Measurements from ENCODE around the gene OCA2. TPM values are rescaled to one million over a fixed set of nuclear protein-coding genes. Genes with fewer than 3 reads are reported as not detected.
"Not testable (repeated sequence)": the region's sequence is repeated elsewhere in the genome, so short reads cannot be mapped to it uniquely, and the experiment has no call there.

The OCA2 gene
- total and polyA plus RNA-seq, 7 donors = 0.36 to 0.41 TPM; not detected in 5

GRCh38 chr15:27850981-27851857, 247.9 kb downstream of the OCA2 start:
- intact Hi-C loops (cut with DNase I) = no loop called here
- Histone ChIP-seq H3K27ac (no peak overlapping the region), H3K4me1 (no peaks in the 10 kb centered on the region), H3K9me3 (peaks cover 0 to 7% (median 0%) of the 10 kb centered on the region in 4 donors), H3K27me3 (no peaks in the 10 kb centered on the region), H3K4me3 (no peak overlapping the region), H3K36me3 (no peaks in the 10 kb centered on the region)
- no peak for DNase-seq
- 83 to 92% methylated on average over 17 of the region's 17 CpGs for WGBS, 2 donors
- TF ChIP-seq CTCF (IDR thresholded peaks at IDR 0.05) (no peak), POLR2AphosphoS5 (IDR thresholded peaks at IDR 0.05) (no peak), EP300 (IDR thresholded peaks at IDR 0.05) (no peak), POLR2A (IDR thresholded peaks at IDR 0.05) (no peak)

- 71 to 83% methylated on average over 5 of the region's 5 CpGs for WGBS, 2 donors
- Histone ChIP-seq H3K36me3 (no peaks in the 10 kb centered on the region), H3K4me1 (no peaks in the 10 kb centered on the region), H3K27me3 (no peaks in the 10 kb centered on the region), H3K4me3 (no peak overlapping the region), H3K9me3 (peaks cover 0 to 7% (median 0%) of the 10 kb centered on the region in 4 donors), H3K27ac (no peak overlapping the region)
- intact Hi-C loops (cut with DNase I) = no loop called here
- TF ChIP-seq POLR2A (IDR thresholded peaks at IDR 0.05) (no peak), POLR2AphosphoS5 (IDR thresholded peaks at IDR 0.05) (no peak), CTCF (IDR thresholded peaks at IDR 0.05) (no peak), EP300 (IDR thresholded peaks at IDR 0.05) (no peak)
- no peak for DNase-seq
These were observed 249.1 kb downstream of the OCA2 start for GRCh38 chr15:27850050-27850449.

- 63 to 78% methylated on average over 5 of the region's 5 CpGs for WGBS, 2 donors
- H3K9me3 ChIP-seq; intact Hi-C loops (cut with DNase I); DNase-seq; H3K4me1 ChIP-seq; H3K27me3 ChIP-seq; H3K27ac ChIP-seq; H3K4me3 ChIP-seq; H3K36me3 ChIP-seq: not testable (repeated sequence)
These were observed 250.2 kb downstream of the OCA2 start for GRCh38 chr15:27848936-27849335.

- H3K9me3 ChIP-seq = peaks cover 0 to 7% (median 0%) of the 10 kb centered on the region in 4 donors
- H3K27me3 ChIP-seq = no peaks in the 10 kb centered on the region
- H3K36me3 ChIP-seq = no peaks in the 10 kb centered on the region
- intact Hi-C loops (cut with DNase I) = no loop called here
- H3K4me1 ChIP-seq = no peaks in the 10 kb centered on the region
- 77 to 88% methylated on average over 15 of the region's 15 CpGs for WGBS, 2 donors
- no peak overlapping the region for H3K27ac ChIP-seq
- no peak for TF ChIP-seq CTCF (IDR thresholded peaks at IDR 0.05)
- no peak for TF ChIP-seq POLR2AphosphoS5 (IDR thresholded peaks at IDR 0.05)
- TF ChIP-seq POLR2A (IDR thresholded peaks at IDR 0.05) = no peak
- TF ChIP-seq EP300 (IDR thresholded peaks at IDR 0.05) = no peak
- H3K4me3 ChIP-seq = no peak overlapping the region
- DNase-seq = no peak
These were observed 251.1 kb downstream of the OCA2 start for GRCh38 chr15:27847775-27848710.
